Measurements from ENCODE around the gene NDUFV2. TPM values are rescaled to one million over a fixed set of nuclear protein-coding genes. Genes with fewer than 3 reads are reported as not detected.

Gene NDUFV2
- total and polyA plus RNA-seq, 2 of the 13 experiments (the other 11 are each of a cell fraction or from before 2014, with no cell fraction given) = 216 to 299 TPM

DNA sequence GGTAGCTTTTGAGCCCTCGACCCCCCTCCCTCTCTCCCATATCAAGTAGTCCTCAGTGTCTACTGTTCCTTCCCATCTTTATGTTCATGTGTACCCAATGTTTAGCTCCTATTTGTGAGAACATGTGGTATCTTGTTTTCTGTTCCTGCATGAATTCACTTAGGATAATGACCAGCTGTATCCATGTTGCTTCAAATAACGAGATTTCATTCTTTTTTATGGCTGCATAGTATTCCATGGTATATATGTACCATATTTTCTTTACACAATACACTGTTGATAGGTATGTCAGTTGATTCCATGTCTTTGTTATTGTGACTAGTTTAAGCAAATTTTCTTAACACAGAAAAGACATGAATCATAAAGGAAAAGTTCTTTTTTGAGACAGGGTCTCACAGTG lies 16.5 kb upstream of the NDUFV2 start:
- no peak overlapping the region for H3K4me3 ChIP-seq (replicated peaks in 1 of 3; ENCODE audit: insufficient read depth in 1 of 3, low read depth in 2 of 3, low read length in 3 of 3)
- ChIA-PET CTCF (ENCODE audit: low intra/inter-chr PET ratio, low total read pairs) (no interaction called here), POLR2A (no interaction called here)
- no peaks in the 10 kb centered on the region for H3K27me3 ChIP-seq (ENCODE audit: control insufficient read depth in 1 of 2, insufficient read depth in 2 of 2, low read length in 2 of 2)
- in situ Hi-C loops (cut with HindIII; ENCODE audit: extremely low pct_ligation_motif_present, low pct_unique_long_range_greater_than_20kb) = no loop called here
- no peaks in the 10 kb centered on the region for H3K79me2 ChIP-seq (ENCODE audit: insufficient read depth, low read length)
- no peaks in the 10 kb centered on the region for H3K36me3 ChIP-seq (replicated peaks in 1 of 2; ENCODE audit: control insufficient read depth in 1 of 2, insufficient read depth in 2 of 2, low read length in 2 of 2)
- intact Hi-C loops (cut with micrococcal nuclease; ENCODE audit: unreplicated experiment) = no loop called here
- FAIRE-seq = no peak
- 49% methylated on average over 2 of the region's 2 CpGs for WGBS (ENCODE audit: low lambda C conversion rate)
- H2AFZ ChIP-seq (ENCODE audit: low read length) = no peak overlapping the region
- no peak overlapping the region for H3K4me2 ChIP-seq (ENCODE audit: low read depth, low read length)
- no peak overlapping the region for H3K27ac ChIP-seq (ENCODE audit: extremely low read length, insufficient read depth, low read length)
- DNase-seq (ENCODE audit: low spot score) = no peak
- BruUV-seq (replicated peaks) = no TSS peak
- peaks cover 42% of the 10 kb centered on the region for H3K4me1 ChIP-seq (ENCODE audit: insufficient read depth, low read length)
- no peaks in the 10 kb centered on the region for H3K9me3 ChIP-seq (ENCODE audit: low read length)
- no peaks in the 10 kb centered on the region for H4K20me1 ChIP-seq (ENCODE audit: insufficient read depth, low read length)
- no peak overlapping the region for H3K9ac ChIP-seq (ENCODE audit: insufficient read depth, low read depth, low read length)
- no peak for ATAC-seq
- no peak for TF ChIP-seq ZNF552 (CRISPR knock-in tag; IDR thresholded peaks at IDR 0.05; ENCODE audit: borderline replicate concordance)
- no peak for TF ChIP-seq ZNF121 (CRISPR knock-in tag; IDR thresholded peaks at IDR 0.05)
- TF ChIP-seq, protein P1, sequence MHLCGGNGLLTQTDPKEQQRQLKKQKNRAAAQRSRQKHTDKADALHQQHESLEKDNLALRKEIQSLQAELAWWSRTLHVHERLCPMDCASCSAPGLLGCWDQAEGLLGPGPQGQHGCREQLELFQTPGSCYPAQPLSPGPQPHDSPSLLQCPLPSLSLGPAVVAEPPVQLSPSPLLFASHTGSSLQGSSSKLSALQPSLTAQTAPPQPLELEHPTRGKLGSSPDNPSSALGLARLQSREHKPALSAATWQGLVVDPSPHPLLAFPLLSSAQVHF (CRISPR knock-in tag; IDR thresholded peaks at IDR 0.05) = no peak
- TF ChIP-seq, protein P2, sequence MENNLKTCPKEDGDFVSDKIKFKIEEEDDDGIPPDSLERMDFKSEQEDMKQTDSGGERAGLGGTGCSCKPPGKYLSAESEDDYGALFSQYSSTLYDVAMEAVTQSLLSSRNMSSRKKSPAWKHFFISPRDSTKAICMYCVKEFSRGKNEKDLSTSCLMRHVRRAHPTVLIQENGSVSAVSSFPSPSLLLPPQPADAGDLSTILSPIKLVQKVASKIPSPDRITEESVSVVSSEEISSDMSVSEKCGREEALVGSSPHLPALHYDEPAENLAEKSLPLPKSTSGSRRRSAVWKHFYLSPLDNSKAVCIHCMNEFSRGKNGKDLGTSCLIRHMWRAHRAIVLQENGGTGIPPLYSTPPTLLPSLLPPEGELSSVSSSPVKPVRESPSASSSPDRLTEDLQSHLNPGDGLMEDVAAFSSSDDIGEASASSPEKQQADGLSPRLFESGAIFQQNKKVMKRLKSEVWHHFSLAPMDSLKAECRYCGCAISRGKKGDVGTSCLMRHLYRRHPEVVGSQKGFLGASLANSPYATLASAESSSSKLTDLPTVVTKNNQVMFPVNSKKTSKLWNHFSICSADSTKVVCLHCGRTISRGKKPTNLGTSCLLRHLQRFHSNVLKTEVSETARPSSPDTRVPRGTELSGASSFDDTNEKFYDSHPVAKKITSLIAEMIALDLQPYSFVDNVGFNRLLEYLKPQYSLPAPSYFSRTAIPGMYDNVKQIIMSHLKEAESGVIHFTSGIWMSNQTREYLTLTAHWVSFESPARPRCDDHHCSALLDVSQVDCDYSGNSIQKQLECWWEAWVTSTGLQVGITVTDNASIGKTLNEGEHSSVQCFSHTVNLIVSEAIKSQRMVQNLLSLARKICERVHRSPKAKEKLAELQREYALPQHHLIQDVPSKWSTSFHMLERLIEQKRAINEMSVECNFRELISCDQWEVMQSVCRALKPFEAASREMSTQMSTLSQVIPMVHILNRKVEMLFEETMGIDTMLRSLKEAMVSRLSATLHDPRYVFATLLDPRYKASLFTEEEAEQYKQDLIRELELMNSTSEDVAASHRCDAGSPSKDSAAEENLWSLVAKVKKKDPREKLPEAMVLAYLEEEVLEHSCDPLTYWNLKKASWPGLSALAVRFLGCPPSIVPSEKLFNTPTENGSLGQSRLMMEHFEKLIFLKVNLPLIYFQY (CRISPR knock-in tag; IDR thresholded peaks at IDR 0.05; ENCODE audit: borderline replicate concordance) = no peak
- no peak for TF ChIP-seq ZEB1 (IDR thresholded peaks at IDR 0.05; ENCODE audit: insufficient replicate concordance, low read depth)
- no peak for TF ChIP-seq ZNF615 (CRISPR knock-in tag; IDR thresholded peaks at IDR 0.05; ENCODE audit: borderline replicate concordance)
- TF ChIP-seq TCF7 (IDR thresholded peaks at IDR 0.05; ENCODE audit: low read depth) = no peak
- TF ChIP-seq, protein P3, sequence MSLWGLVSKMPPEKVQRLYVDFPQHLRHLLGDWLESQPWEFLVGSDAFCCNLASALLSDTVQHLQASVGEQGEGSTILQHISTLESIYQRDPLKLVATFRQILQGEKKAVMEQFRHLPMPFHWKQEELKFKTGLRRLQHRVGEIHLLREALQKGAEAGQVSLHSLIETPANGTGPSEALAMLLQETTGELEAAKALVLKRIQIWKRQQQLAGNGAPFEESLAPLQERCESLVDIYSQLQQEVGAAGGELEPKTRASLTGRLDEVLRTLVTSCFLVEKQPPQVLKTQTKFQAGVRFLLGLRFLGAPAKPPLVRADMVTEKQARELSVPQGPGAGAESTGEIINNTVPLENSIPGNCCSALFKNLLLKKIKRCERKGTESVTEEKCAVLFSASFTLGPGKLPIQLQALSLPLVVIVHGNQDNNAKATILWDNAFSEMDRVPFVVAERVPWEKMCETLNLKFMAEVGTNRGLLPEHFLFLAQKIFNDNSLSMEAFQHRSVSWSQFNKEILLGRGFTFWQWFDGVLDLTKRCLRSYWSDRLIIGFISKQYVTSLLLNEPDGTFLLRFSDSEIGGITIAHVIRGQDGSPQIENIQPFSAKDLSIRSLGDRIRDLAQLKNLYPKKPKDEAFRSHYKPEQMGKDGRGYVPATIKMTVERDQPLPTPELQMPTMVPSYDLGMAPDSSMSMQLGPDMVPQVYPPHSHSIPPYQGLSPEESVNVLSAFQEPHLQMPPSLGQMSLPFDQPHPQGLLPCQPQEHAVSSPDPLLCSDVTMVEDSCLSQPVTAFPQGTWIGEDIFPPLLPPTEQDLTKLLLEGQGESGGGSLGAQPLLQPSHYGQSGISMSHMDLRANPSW (CRISPR knock-in tag; IDR thresholded peaks at IDR 0.05; ENCODE audit: borderline replicate concordance) = no peak
- TF ChIP-seq MIER3 (CRISPR knock-in tag; IDR thresholded peaks at IDR 0.05; ENCODE audit: borderline replicate concordance) = no peak
- TF ChIP-seq, protein P4, sequence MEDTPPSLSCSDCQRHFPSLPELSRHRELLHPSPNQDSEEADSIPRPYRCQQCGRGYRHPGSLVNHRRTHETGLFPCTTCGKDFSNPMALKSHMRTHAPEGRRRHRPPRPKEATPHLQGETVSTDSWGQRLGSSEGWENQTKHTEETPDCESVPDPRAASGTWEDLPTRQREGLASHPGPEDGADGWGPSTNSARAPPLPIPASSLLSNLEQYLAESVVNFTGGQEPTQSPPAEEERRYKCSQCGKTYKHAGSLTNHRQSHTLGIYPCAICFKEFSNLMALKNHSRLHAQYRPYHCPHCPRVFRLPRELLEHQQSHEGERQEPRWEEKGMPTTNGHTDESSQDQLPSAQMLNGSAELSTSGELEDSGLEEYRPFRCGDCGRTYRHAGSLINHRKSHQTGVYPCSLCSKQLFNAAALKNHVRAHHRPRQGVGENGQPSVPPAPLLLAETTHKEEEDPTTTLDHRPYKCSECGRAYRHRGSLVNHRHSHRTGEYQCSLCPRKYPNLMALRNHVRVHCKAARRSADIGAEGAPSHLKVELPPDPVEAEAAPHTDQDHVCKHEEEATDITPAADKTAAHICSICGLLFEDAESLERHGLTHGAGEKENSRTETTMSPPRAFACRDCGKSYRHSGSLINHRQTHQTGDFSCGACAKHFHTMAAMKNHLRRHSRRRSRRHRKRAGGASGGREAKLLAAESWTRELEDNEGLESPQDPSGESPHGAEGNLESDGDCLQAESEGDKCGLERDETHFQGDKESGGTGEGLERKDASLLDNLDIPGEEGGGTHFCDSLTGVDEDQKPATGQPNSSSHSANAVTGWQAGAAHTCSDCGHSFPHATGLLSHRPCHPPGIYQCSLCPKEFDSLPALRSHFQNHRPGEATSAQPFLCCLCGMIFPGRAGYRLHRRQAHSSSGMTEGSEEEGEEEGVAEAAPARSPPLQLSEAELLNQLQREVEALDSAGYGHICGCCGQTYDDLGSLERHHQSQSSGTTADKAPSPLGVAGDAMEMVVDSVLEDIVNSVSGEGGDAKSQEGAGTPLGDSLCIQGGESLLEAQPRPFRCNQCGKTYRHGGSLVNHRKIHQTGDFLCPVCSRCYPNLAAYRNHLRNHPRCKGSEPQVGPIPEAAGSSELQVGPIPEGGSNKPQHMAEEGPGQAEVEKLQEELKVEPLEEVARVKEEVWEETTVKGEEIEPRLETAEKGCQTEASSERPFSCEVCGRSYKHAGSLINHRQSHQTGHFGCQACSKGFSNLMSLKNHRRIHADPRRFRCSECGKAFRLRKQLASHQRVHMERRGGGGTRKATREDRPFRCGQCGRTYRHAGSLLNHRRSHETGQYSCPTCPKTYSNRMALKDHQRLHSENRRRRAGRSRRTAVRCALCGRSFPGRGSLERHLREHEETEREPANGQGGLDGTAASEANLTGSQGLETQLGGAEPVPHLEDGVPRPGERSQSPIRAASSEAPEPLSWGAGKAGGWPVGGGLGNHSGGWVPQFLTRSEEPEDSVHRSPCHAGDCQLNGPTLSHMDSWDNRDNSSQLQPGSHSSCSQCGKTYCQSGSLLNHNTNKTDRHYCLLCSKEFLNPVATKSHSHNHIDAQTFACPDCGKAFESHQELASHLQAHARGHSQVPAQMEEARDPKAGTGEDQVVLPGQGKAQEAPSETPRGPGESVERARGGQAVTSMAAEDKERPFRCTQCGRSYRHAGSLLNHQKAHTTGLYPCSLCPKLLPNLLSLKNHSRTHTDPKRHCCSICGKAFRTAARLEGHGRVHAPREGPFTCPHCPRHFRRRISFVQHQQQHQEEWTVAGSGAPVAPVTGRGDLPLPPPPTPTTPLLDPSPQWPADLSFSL (CRISPR knock-in tag; IDR thresholded peaks at IDR 0.05) = no peak
- TF ChIP-seq ESRRA (CRISPR knock-in tag; IDR thresholded peaks at IDR 0.05; ENCODE audit: low read depth) = no peak
